Epithelial cell of esophagus (primary cell): ENCODE results near the gene FGF14.

Experiments used
- DNase-seq: peaks from one replicate; pipeline ENCODE4 v3.0.0; 2010; ENCODE audit warnings: low read depth
- H3K4me3 ChIP-seq: 2 replicates; pipeline ENCODE4 v1.5.1; 2011; ENCODE audit warnings: mild to moderate bottlenecking, low read length, control low read depth
- TF ChIP-seq, protein P1 (sequence below): IDR thresholded peaks from 2 replicates; pipeline ENCODE4 v1.5.1; 2011; ENCODE audit warnings: low read depth, mild to moderate bottlenecking, low read length, control low read depth, inconsistent platforms; ENCODE audit not compliant: insufficient read depth; ENCODE audit errors: missing control alignments

FGF14 gene

DNA sequence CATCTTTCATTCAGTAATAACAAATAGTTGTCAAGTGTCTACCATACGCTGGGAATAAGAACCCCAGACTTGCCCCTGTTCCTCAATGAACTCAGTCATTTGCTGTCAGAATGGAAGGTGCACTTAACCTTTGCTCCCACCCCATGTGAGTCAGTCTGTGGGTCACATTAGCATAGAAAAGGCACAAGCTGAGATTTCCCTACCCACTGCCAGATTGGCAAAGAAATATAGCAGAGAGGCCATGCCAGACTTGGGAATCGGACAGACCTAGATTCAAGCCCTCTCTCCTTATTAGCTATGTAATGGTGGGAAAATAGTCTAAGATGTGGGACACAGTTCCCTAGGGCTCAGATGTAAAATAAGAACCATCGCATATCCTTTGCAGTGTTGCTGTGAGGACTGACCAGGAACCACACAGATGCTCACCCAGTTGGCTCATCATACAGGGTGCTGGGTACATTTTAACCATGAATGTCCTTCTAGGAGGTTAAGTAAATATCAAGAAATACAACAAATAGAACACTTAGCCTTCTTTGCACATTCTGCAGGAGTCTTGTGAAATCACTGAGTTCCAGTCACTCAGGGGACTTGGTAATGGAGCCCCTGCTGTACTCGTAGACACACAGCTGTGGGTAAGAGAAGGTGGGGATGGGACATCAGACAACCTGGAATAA is 218.2 kb downstream of the FGF14 start:
- no peak overlapping the region for H3K4me3 ChIP-seq
- TF ChIP-seq, protein P1, sequence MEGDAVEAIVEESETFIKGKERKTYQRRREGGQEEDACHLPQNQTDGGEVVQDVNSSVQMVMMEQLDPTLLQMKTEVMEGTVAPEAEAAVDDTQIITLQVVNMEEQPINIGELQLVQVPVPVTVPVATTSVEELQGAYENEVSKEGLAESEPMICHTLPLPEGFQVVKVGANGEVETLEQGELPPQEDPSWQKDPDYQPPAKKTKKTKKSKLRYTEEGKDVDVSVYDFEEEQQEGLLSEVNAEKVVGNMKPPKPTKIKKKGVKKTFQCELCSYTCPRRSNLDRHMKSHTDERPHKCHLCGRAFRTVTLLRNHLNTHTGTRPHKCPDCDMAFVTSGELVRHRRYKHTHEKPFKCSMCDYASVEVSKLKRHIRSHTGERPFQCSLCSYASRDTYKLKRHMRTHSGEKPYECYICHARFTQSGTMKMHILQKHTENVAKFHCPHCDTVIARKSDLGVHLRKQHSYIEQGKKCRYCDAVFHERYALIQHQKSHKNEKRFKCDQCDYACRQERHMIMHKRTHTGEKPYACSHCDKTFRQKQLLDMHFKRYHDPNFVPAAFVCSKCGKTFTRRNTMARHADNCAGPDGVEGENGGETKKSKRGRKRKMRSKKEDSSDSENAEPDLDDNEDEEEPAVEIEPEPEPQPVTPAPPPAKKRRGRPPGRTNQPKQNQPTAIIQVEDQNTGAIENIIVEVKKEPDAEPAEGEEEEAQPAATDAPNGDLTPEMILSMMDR = no peak
- no peak for DNase-seq

DNA sequence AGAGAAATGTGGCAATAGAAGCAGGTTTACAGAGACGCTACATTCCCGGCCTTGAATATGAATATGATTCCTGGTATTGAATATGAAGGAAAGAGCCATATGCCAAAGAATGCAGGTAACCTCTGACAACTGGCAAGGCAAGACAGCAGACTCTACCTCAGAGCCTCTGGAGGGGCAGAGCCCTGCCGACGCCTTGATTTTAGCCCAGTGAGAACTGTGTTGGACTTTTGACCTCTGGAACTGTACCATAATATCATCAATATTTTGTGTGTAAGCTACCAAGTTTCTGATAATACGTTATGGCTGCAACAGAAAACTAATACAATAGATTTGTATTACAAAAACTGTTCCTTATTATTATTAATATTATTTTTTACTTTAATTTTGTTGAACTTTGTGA is 219.7 kb downstream of the FGF14 start:
- DNase-seq = no peak
- TF ChIP-seq, protein P1 = no peak
- no peak overlapping the region for H3K4me3 ChIP-seq

DNA sequence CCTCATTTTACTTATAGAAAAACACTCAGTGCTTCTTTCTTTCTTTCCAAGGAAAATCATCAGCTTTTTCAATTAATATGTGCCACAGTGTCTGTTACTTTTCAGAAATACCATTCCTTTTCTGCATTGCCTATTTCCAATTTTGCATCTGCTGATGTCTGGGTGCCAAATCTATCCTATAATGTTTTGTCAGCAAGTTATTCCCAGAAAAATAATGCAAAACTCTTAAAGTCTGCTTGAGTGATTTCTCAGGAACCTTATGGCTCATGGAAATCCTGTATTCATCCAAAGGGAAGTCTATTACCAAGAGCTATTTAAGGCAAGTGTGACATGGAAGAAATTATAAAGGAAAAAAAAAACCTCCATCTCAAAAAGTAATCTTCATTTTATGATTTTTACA is 224.4 kb downstream of the FGF14 start:
- TF ChIP-seq, protein P1 = no peak

DNA sequence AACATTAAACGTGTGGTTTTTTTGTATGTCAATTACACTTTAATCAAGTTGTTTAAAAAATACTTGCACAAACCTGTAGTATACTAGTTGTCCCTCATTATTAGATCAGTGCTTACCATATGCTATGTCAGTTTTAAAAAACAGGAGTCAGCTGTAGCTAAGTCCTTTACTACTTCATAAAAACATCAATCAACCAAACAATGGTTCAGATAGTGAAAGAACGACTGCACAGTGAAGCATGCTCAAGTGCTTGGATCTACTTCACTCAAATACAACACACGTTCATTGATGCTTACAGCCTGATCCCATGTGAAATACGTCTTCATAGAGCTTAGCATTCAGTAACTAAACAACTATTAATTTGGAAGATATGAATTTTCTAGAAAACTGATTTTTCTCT is 225.0 kb downstream of the FGF14 start:
- no peak for DNase-seq
- TF ChIP-seq, protein P1 = no peak
- no peak overlapping the region for H3K4me3 ChIP-seq

More for the DNA sequence above, 224.4 kb downstream of the FGF14 start:
- DNase-seq = no peak
- no peak overlapping the region for H3K4me3 ChIP-seq

DNA sequence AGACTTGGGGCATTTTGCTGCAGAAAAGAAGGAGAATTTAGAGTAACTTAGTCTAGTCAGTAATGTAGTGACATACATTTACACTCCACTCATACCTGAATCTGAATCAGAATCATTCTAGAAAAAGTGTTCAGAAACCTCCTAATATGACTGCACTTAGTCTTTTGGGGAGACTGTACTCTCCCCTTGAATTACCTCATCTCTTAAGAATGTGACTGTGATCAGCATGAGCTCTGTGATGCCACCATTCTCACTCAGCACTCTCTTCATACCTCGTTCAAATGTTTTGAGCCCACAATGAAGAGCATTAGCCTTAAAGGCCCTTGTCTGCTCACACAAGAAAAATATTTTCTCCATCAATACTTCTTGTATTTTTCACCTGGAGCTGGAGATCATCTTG is 229.4 kb downstream of the FGF14 start:
- DNase-seq = no peak
- no peak overlapping the region for H3K4me3 ChIP-seq
- TF ChIP-seq, protein P1 = no peak

DNA sequence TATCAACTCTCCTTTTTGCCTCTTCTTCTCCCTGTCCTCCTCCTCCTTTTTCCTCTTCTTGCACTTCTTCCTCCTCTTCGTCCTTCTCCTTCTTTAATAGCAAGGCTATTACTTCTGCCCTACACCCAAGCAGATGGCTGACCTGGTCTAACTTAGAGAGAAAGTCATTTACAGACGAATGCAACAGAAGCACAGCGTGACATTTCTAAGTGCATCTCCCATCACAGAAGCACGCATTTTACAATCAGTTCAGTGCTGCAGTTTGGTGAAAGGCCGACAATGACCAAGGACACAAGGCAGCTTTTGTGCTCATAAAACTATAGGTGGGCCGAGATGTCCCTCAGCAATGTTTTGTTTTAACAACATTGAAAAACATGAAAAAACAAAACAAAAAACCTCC is 231.5 kb downstream of the FGF14 start:
- H3K4me3 ChIP-seq = no peak overlapping the region
- DNase-seq = no peak
- TF ChIP-seq, protein P1 = no peak

DNA sequence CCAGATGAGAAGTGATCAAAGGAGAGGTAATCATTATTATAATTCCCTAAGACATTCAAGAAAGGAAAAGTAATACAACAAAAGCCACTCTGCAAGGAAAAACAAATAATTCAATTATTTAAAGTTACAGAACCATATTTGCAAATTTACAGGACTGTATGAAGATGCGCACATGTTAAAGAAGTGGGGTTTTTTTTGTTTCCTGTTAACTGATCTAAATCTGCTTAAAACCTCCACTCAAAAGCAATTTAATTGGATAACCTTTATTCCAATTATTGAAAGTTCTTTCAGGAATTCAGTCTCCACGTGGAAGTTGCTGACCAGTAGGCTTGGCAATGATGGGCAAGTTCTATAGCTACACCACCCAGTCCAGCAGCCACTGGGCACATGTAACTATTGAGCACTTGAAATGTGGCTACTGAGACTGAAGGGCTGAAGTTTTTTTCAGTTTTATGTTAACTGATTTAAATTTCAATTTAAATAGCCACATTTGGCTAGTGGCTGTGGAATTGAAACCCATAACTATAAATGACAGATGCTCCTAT is 232.3 kb downstream of the FGF14 start:
- no peak overlapping the region for H3K4me3 ChIP-seq
- no peak for DNase-seq
- TF ChIP-seq, protein P1 = no peak
